NT2/D1 (cell line): ENCODE measurements around the gene LIPG.

Experiments used
- SUZ12 ChIP-seq: IDR thresholded peaks from 2 replicates; pipeline ENCODE4 v1.6.1; 2011; ENCODE audit not compliant: insufficient read length, insufficient read depth; ENCODE audit errors: extremely low read depth
- YY1 ChIP-seq: IDR thresholded peaks from 2 replicates; pipeline ENCODE4 v1.6.1; 2011; ENCODE audit not compliant: insufficient read length, insufficient read depth
- ZNF274 ChIP-seq: IDR thresholded peaks from 2 replicates; pipeline ENCODE4 v1.6.1; 2011; ENCODE audit warnings: mild to moderate bottlenecking, low read depth, low read length

DNA sequence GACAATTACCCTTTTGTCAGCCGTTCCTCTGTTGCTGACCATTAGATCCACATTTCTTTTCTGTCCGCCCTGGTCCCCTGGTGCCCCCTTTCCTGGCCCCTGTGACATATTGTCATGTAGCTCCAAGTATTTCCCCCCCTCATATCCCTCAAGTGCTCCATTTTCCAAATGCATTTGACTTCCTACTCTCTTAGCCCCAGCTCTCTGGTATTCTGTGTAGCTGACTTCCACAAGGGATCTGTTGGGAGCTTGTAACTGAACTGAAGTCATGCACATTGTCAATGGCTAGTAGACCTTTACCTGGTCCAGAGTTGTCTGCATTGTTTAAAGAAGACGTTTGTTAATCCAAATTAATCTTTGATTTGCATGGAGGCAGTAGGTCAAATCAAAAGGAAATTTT is 34.8 kb downstream of the LIPG start:
- no peak for TF ChIP-seq YY1
- TF ChIP-seq SUZ12, result no peak
- no peak for TF ChIP-seq ZNF274
